Common myeloid progenitor, CD34-positive (primary cell): ENCODE measurements around the gene CCL8.

Experiments used
- CTCF ChIA-PET: fragments of 350-600 bp; sonication (Branson Sonifier 250); formaldehyde crosslinking; loops from one replicate; lab custom pipeline; 2021; ENCODE audit warnings: antibody characterized with exemption; lab: Charles Lee
- POLR2A ChIA-PET: fragments of 350-600 bp; sonication (Branson Sonifier 250); formaldehyde crosslinking; loops from one replicate; lab custom pipeline; 2021; ENCODE audit warnings: antibody characterized with exemption; lab: Charles Lee
- DNase-seq, 3 donors: peaks; one replicate each; pipeline versions ENCODE4 v3.0.0 to v3.0.0-alpha.2; 2013
- H3K27ac ChIP-seq, 2 experiments: 1 replicate in 1 of 2; 2 replicates in 1 of 2; pipeline ENCODE4 v1.7.0; 2013; ENCODE audit warnings: inconsistent platforms in 2 of 2, low read length in 2 of 2, mild to moderate bottlenecking in 2 of 2, low read depth in 1 of 2, moderate library complexity in 1 of 2; ENCODE audit not compliant: severe bottlenecking in 2 of 2, insufficient read depth in 1 of 2, poor library complexity in 1 of 2
- H3K27me3 ChIP-seq, 5 experiments: replicated peaks in 2 of 5; 1 replicate in 3 of 5; 2 replicates in 2 of 5; pipeline versions ENCODE4 v1.6.1 to v1.7.0; 2013; ENCODE audit warnings: low read length in 4 of 5, mild to moderate bottlenecking in 2 of 5, moderate library complexity in 2 of 5, inconsistent platforms in 1 of 5; ENCODE audit not compliant: insufficient read depth in 5 of 5, control insufficient read depth in 4 of 5
- H3K36me3 ChIP-seq, 4 experiments: 1 replicate in 2 of 4; 2 replicates in 2 of 4; pipeline versions ENCODE4 v1.6.1 to v1.7.0; 2013; ENCODE audit warnings: low read length in 3 of 4, control low read depth in 1 of 4, mild to moderate bottlenecking in 1 of 4; ENCODE audit not compliant: control insufficient read depth in 4 of 4, insufficient read depth in 4 of 4
- H3K4me1 ChIP-seq, 4 experiments: 1 replicate in 3 of 4; 2 replicates in 1 of 4; pipeline versions ENCODE4 v1.6.1 to v1.7.1; 2013; ENCODE audit warnings: low read length in 3 of 4, mild to moderate bottlenecking in 3 of 4, control low read depth in 1 of 4, inconsistent platforms in 1 of 4, moderate library complexity in 1 of 4; ENCODE audit not compliant: control insufficient read depth in 4 of 4, insufficient read depth in 4 of 4; ENCODE audit errors: control extremely low read depth in 1 of 4
- H3K4me3 ChIP-seq, 7 experiments: 1 replicate in 4 of 7; 2 replicates in 3 of 7; pipeline versions ENCODE4 v1.5.1 to v1.7.0; 2013; ENCODE audit warnings: mild to moderate bottlenecking in 7 of 7, low read length in 6 of 7, moderate library complexity in 6 of 7, inconsistent platforms in 2 of 7, low read depth in 2 of 7, control low read depth in 1 of 7; ENCODE audit not compliant: insufficient read depth in 4 of 7, control insufficient read depth in 1 of 7; ENCODE audit errors: extremely low read depth in 1 of 7
- H3K9me3 ChIP-seq, 5 experiments: 1 replicate in 4 of 5; 2 replicates in 1 of 5; pipeline versions ENCODE4 v1.6.1 to v1.7.1; 2013; ENCODE audit warnings: low read length in 4 of 5, mild to moderate bottlenecking in 2 of 5, inconsistent platforms in 1 of 5, low read depth in 1 of 5, moderate library complexity in 1 of 5; ENCODE audit not compliant: control insufficient read depth in 4 of 5, insufficient read depth in 2 of 5; ENCODE audit errors: control extremely low read depth in 1 of 5
- WGBS: methylation state at CpG from one replicate; pipeline ENCODE4 v1.1.5; 2013; ENCODE audit not compliant: insufficient coverage; 5-methylcytosine and 5-hydroxymethylcytosine counted together

CCL8 gene

GRCh38 chr17:34302636-34303035 is 16.6 kb upstream of the CCL8 start:
- no peak overlapping the region for H3K27ac ChIP-seq
- ChIA-PET POLR2A (no interaction called here), CTCF (interaction anchor here (1.4 kb wide), 1 partner anchor 102 kb away, joined by 4 read pairs; no protein-coding TSS in a partner anchor)
- peaks cover 0 to 3% (median 0%) of the 10 kb centered on the region in 5 experiments for H3K27me3 ChIP-seq
- peaks cover 0 to 9% (median 1%) of the 10 kb centered on the region in 4 experiments for H3K4me1 ChIP-seq
- no peaks in the 10 kb centered on the region for H3K36me3 ChIP-seq
- WGBS: no CpG with 5 or more reads among the region's 1 CpG
- no peak for DNase-seq
- H3K9me3 ChIP-seq: no peaks in the 10 kb centered on the region
- H3K4me3 ChIP-seq: no peak overlapping the region

- POLR2A ChIA-PET: no interaction called here
- 100% methylated on average over 2 of the region's 2 CpGs for WGBS
- no peak overlapping the region for H3K27ac ChIP-seq
- CTCF ChIA-PET: interaction anchor here (1.4 kb wide), 1 partner anchor 103 kb away, joined by 4 read pairs; no protein-coding TSS in a partner anchor
- no peak overlapping the region for H3K4me3 ChIP-seq
- H3K4me1 ChIP-seq: peaks cover 0 to 13% (median 1%) of the 10 kb centered on the region in 4 experiments
- H3K9me3 ChIP-seq: no peaks in the 10 kb centered on the region
- H3K27me3 ChIP-seq: peaks cover 0 to 2% (median 0%) of the 10 kb centered on the region in 5 experiments
- H3K36me3 ChIP-seq: no peaks in the 10 kb centered on the region
- DNase-seq: no peak
Measured at GRCh38 chr17:34303606-34304005, 15.6 kb upstream of the CCL8 start.

- Histone ChIP-seq H3K4me1 (peaks cover 0 to 13% (median 1%) of the 10 kb centered on the region in 4 experiments), H3K4me3 (no peak overlapping the region), H3K27ac (no peak overlapping the region), H3K9me3 (no peaks in the 10 kb centered on the region), H3K36me3 (no peaks in the 10 kb centered on the region), H3K27me3 (peaks cover 0 to 2% (median 0%) of the 10 kb centered on the region in 5 experiments)
- no peak for DNase-seq
- 100% methylated on average over 3 of the region's 4 CpGs for WGBS
- ChIA-PET POLR2A (no interaction called here), CTCF (interaction anchor here (0.9 kb wide), 1 partner anchor 103 kb away, joined by 4 read pairs; no protein-coding TSS in a partner anchor)
Measured at GRCh38 chr17:34305061-34305460, 14.2 kb upstream of the CCL8 start.

GRCh38 chr17:34305606-34306005 is 13.6 kb upstream of the CCL8 start:
- Histone ChIP-seq H3K9me3 (no peaks in the 10 kb centered on the region), H3K4me1 (peaks cover 0 to 13% (median 1%) of the 10 kb centered on the region in 4 experiments)
- no peak for DNase-seq

GRCh38 chr17:34306466-34306865 is 12.8 kb upstream of the CCL8 start:
- DNase-seq: no peak
- H3K36me3 ChIP-seq: no peaks in the 10 kb centered on the region
- POLR2A ChIA-PET: no interaction called here
- H3K9me3 ChIP-seq: no peaks in the 10 kb centered on the region
- CTCF ChIA-PET: interaction anchor here (1.0 kb wide), 1 partner anchor 55 kb away, joined by 4 read pairs; no protein-coding TSS in a partner anchor
- H3K27ac ChIP-seq: no peak overlapping the region
- H3K4me1 ChIP-seq: peaks cover 0 to 13% (median 1%) of the 10 kb centered on the region in 4 experiments
- WGBS: 100% methylated on average over 2 of the region's 3 CpGs
- H3K4me3 ChIP-seq: no peak overlapping the region
- no peaks in the 10 kb centered on the region for H3K27me3 ChIP-seq

More at GRCh38 chr17:34305606-34306005, 13.6 kb upstream of the CCL8 start:
- Histone ChIP-seq H3K36me3 (no peaks in the 10 kb centered on the region), H3K27me3 (peaks cover 0 to 2% (median 0%) of the 10 kb centered on the region in 5 experiments), H3K27ac (no peak overlapping the region), H3K4me3 (no peak overlapping the region)
- ChIA-PET CTCF (interaction anchor here (0.9 kb wide), 1 partner anchor 104 kb away, joined by 4 read pairs; no protein-coding TSS in a partner anchor), POLR2A (no interaction called here)

- H3K9me3 ChIP-seq: no peaks in the 10 kb centered on the region
- peaks cover 0 to 13% (median 1%) of the 10 kb centered on the region in 4 experiments for H3K4me1 ChIP-seq
- no peak overlapping the region for H3K4me3 ChIP-seq
- no peaks in the 10 kb centered on the region for H3K27me3 ChIP-seq
- no peak overlapping the region for H3K27ac ChIP-seq
- POLR2A ChIA-PET: no interaction called here
- CTCF ChIA-PET: interaction anchor here (1.0 kb wide), 1 partner anchor 55 kb away, joined by 4 read pairs; no protein-coding TSS in a partner anchor
- WGBS: 0% methylated on average over 1 of the region's 3 CpGs
- DNase-seq: peak; percentile 16 to 64 (median 53)
- H3K36me3 ChIP-seq: no peaks in the 10 kb centered on the region
Measured at GRCh38 chr17:34307110-34307509, 12.1 kb upstream of the CCL8 start.

- DNase-seq: peak in 1 of 3 donors; percentile 5
- Histone ChIP-seq H3K27me3 (no peaks in the 10 kb centered on the region), H3K36me3 (no peaks in the 10 kb centered on the region), H3K27ac (no peak overlapping the region), H3K9me3 (no peaks in the 10 kb centered on the region), H3K4me3 (no peak overlapping the region), H3K4me1 (peaks cover 0 to 13% (median 1%) of the 10 kb centered on the region in 4 experiments)
- CTCF ChIA-PET: no interaction called here
- POLR2A ChIA-PET: interaction anchor here (0.7 kb wide), 1 partner anchor 18 kb away, joined by 3 read pairs; no protein-coding TSS in a partner anchor
Measured at GRCh38 chr17:34308371-34308770, 10.9 kb upstream of the CCL8 start.
